Limb (tissue), 2 donors: ENCODE measurements around the gene RSF1.

ENCODE experiments used
- DNase-seq, 2 donors: peaks; one replicate each; pipeline ENCODE4 v3.0.0-alpha.2; 2016; ENCODE audit errors: extremely low spot score in 2 of 2

The RSF1 gene

GRCh38 chr11:77752516-77752915 is 68.0 kb downstream of the RSF1 start:
- no peak for DNase-seq

- no peak for DNase-seq
These were observed 69.9 kb downstream of the RSF1 start for GRCh38 chr11:77750394-77751156.

GRCh38 chr11:77749232-77749631 is 71.3 kb downstream of the RSF1 start:
- DNase-seq = no peak

- no peak for DNase-seq
These were observed 72.3 kb downstream of the RSF1 start for GRCh38 chr11:77748266-77748665.

- DNase-seq = no peak
These were observed 73.0 kb downstream of the RSF1 start for GRCh38 chr11:77747381-77747969.

GRCh38 chr11:77736473-77736872 is 84.0 kb downstream of the RSF1 start:
- DNase-seq = no peak

GRCh38 chr11:77734890-77735289 is 85.6 kb downstream of the RSF1 start:
- DNase-seq = no peak

GRCh38 chr11:77732143-77732542 is 88.4 kb downstream of the RSF1 start:
- DNase-seq = no peak

- DNase-seq = no peak
These were observed 89.7 kb downstream of the RSF1 start for GRCh38 chr11:77730789-77731188.

GRCh38 chr11:77729063-77729462 is 91.5 kb downstream of the RSF1 start:
- DNase-seq = no peak

- DNase-seq = no peak
These were observed 92.2 kb downstream of the RSF1 start for GRCh38 chr11:77728203-77728786.

GRCh38 chr11:77726524-77726923 is 94.0 kb downstream of the RSF1 start:
- no peak for DNase-seq

GRCh38 chr11:77725433-77725832 is 95.1 kb downstream of the RSF1 start:
- DNase-seq = no peak

GRCh38 chr11:77724636-77725035 is 95.9 kb downstream of the RSF1 start:
- DNase-seq = no peak

- DNase-seq = no peak
These were observed 97.5 kb downstream of the RSF1 start for GRCh38 chr11:77723024-77723423.

GRCh38 chr11:77710358-77710757 is 110.2 kb downstream of the RSF1 start:
- no peak for DNase-seq

GRCh38 chr11:77705876-77706579 is 114.5 kb downstream of the RSF1 start:
- DNase-seq = no peak

- DNase-seq = no peak
These were observed 115.2 kb downstream of the RSF1 start for GRCh38 chr11:77705195-77705875.

GRCh38 chr11:77704029-77704428 is 116.5 kb downstream of the RSF1 start:
- DNase-seq = no peak

GRCh38 chr11:77699425-77699824 is 121.1 kb downstream of the RSF1 start:
- no peak for DNase-seq

- DNase-seq = no peak
These were observed 121.6 kb downstream of the RSF1 start for GRCh38 chr11:77698896-77699295.

- no peak for DNase-seq
These were observed 122.7 kb downstream of the RSF1 start for GRCh38 chr11:77697865-77698264.
